DOHH2 (cell line): Measurements from ENCODE around the gene COPS2.

Experiments used
- CTCF ChIP-seq: fragments of 200-600 bp; sonication (generic); IDR thresholded peaks from one replicate; pipeline ENCODE4 v1.5.1; 2014; ENCODE audit warnings: antibody characterized with exemption, mild to moderate bottlenecking, low read depth, low read length; ENCODE audit not compliant: poor library complexity, severe bottlenecking
- EZH2phosphoT487 ChIP-seq: fragments of 200-600 bp; sonication (generic); IDR thresholded peaks from 2 replicates; pipeline ENCODE4 v1.6.1; 2017; ENCODE audit warnings: borderline replicate concordance, mild to moderate bottlenecking, antibody characterized with exemption, low read length, moderate library complexity, mixed read lengths

GRCh38 chr15:49182128-49182527 is 26.7 kb upstream of the COPS2 start:
- no peak for TF ChIP-seq CTCF
- no peak for TF ChIP-seq EZH2phosphoT487
